ENCODE results near the gene DCC.

DCC gene

DNA sequence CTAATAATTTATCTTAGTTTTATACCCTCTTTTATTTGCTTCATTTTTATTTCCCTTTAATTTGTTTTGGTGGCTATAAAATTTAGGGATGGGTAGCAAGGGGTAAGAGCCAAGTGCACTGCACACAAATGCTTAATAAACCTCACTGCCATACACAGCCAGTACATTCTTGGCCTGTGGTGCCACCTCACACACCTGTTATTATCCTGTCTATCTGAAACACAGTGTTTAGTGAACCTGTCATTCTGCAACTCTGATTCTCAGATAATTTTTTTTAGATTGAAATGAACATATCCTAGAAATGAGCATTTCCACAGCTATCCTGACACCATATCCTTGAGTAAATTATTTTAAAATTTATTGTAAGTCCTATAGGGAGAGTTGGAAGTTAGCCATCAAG lies 807.5 kb downstream of the DCC start:
- DNase-seq (ENCODE audit: low read depth), result no peak
- no peak for TF ChIP-seq CTCF (IDR thresholded peaks at IDR 0.05; ENCODE audit: insufficient read depth, low read depth, low read length, missing control alignments)
- no peak overlapping the region for H3K4me3 ChIP-seq (ENCODE audit: low read length)

DNA sequence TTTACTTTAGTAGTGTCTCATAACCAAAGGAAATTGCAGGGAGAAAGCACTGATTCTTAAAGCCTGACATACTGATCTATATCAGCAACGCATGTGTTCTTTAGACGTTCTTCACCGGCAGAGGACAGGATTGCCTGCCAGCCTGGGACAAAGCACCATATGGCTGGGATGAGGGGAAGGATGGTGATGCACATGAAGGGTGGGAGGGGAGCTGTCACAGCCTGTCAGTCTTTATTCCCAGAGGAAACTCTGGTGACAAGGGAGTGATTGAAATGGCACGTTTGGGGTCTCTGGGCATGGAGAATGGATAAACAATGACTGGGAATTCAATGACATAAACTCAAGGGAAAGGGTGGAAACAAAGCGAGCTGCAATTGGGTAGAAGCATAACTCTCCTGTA lies 808.1 kb downstream of the DCC start:
- TF ChIP-seq CTCF (IDR thresholded peaks at IDR 0.05; ENCODE audit: insufficient read depth, low read depth, low read length, missing control alignments), result no peak

GRCh38 chr18:53152476-53152875 lies 812.5 kb downstream of the DCC start:
- TF ChIP-seq CTCF (IDR thresholded peaks at IDR 0.05; ENCODE audit: insufficient read depth, low read depth, low read length, missing control alignments), result no peak
- DNase-seq (ENCODE audit: low read depth), result no peak
- H3K4me3 ChIP-seq (ENCODE audit: low read length), result no peak overlapping the region

More for the DNA sequence above, 808.1 kb downstream of the DCC start:
- no peak for DNase-seq (ENCODE audit: low read depth)
- H3K4me3 ChIP-seq (ENCODE audit: low read length), result no peak overlapping the region

DNA sequence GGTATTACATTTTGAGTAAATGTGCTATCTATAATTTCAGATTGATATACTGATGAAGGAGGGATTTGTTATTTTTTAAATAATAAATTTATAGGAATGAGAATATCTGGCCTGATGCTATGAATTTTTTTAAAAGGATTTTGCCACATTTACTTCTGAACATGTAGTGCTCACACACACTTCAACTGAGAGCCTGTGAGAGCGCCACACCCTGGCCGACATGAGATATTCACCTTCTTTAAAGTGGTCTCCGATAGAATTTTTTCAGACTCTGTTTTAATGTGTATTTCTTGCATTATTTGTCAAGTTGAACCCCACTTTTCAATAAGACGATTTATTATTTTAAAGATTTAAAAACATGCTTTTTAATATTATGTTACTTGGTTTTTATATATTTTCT lies 813.3 kb downstream of the DCC start:
- TF ChIP-seq CTCF (IDR thresholded peaks at IDR 0.05; ENCODE audit: insufficient read depth, low read depth, low read length, missing control alignments), result no peak

GRCh38 chr18:53153800-53154199 lies 813.8 kb downstream of the DCC start:
- TF ChIP-seq CTCF (IDR thresholded peaks at IDR 0.05; ENCODE audit: insufficient read depth, low read depth, low read length, missing control alignments), result no peak
- DNase-seq (ENCODE audit: low read depth), result no peak
- no peak overlapping the region for H3K4me3 ChIP-seq (ENCODE audit: low read length)

More for the DNA sequence above, 813.3 kb downstream of the DCC start:
- DNase-seq (ENCODE audit: low read depth), result no peak
- no peak overlapping the region for H3K4me3 ChIP-seq (ENCODE audit: low read length)

- H3K4me3 ChIP-seq (ENCODE audit: low read length), result no peak overlapping the region
- TF ChIP-seq CTCF (IDR thresholded peaks at IDR 0.05; ENCODE audit: insufficient read depth, low read depth, low read length, missing control alignments), result no peak
- no peak for DNase-seq (ENCODE audit: low read depth)
Measured at GRCh38 chr18:53165770-53166169, 825.8 kb downstream of the DCC start.

- TF ChIP-seq CTCF (IDR thresholded peaks at IDR 0.05; ENCODE audit: insufficient read depth, low read depth, low read length, missing control alignments), result no peak
Measured at GRCh38 chr18:53169346-53169745, 829.3 kb downstream of the DCC start.

More at GRCh38 chr18:53169346-53169745, 829.3 kb downstream of the DCC start:
- H3K4me3 ChIP-seq (ENCODE audit: low read length), result no peak overlapping the region
- DNase-seq (ENCODE audit: low read depth), result no peak
